Neural cell (in vitro differentiated cells): ENCODE measurements around the gene PBX4.

Experiments
- EP300 ChIP-seq: fragments of 450-650 bp; conservative IDR thresholded peaks from 2 replicates; pipeline ENCODE4 v1.6.1; 2014; ENCODE audit warnings: antibody characterized with exemption, mild to moderate bottlenecking, moderate library complexity; ENCODE audit not compliant: poor library complexity, severe bottlenecking
- TF ChIP-seq, protein P1 (sequence below): fragments of 450-650 bp; IDR thresholded peaks from 2 replicates; pipeline ENCODE4 v1.5.1; 2014; ENCODE audit warnings: antibody characterized with exemption, mild to moderate bottlenecking, moderate library complexity; ENCODE audit not compliant: poor library complexity, severe bottlenecking

GRCh38 chr19:19543101-19543500 lies 75.4 kb downstream of the PBX4 start:
- TF ChIP-seq EP300: no peak
- TF ChIP-seq, protein P1, sequence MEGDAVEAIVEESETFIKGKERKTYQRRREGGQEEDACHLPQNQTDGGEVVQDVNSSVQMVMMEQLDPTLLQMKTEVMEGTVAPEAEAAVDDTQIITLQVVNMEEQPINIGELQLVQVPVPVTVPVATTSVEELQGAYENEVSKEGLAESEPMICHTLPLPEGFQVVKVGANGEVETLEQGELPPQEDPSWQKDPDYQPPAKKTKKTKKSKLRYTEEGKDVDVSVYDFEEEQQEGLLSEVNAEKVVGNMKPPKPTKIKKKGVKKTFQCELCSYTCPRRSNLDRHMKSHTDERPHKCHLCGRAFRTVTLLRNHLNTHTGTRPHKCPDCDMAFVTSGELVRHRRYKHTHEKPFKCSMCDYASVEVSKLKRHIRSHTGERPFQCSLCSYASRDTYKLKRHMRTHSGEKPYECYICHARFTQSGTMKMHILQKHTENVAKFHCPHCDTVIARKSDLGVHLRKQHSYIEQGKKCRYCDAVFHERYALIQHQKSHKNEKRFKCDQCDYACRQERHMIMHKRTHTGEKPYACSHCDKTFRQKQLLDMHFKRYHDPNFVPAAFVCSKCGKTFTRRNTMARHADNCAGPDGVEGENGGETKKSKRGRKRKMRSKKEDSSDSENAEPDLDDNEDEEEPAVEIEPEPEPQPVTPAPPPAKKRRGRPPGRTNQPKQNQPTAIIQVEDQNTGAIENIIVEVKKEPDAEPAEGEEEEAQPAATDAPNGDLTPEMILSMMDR: no peak
